Testis (tissue), 3 donors: Measurements from ENCODE around the gene CORO7. TPM values are rescaled to one million over a fixed set of nuclear protein-coding genes. Genes with fewer than 3 reads are reported as not detected.

ENCODE experiments used
- DNase-seq: peaks from one replicate; pipeline ENCODE4 v3.0.0-alpha.2; 2019
- H3K27ac ChIP-seq, 2 donors: fragments of 200-600 bp; sonication (generic); one replicate each; pipeline ENCODE4 v1.5.1; 2019
- H3K27me3 ChIP-seq: fragments of 200-600 bp; sonication (generic); one replicate; pipeline ENCODE4 v1.5.1; 2019
- H3K36me3 ChIP-seq: fragments of 200-600 bp; sonication (generic); one replicate; pipeline ENCODE4 v1.5.1; 2017; ENCODE audit warnings: low read depth; ENCODE audit errors: missing control alignments
- H3K4me1 ChIP-seq: fragments of 200-600 bp; sonication (generic); one replicate; pipeline ENCODE4 v1.5.1; 2019
- H3K4me3 ChIP-seq, 2 donors: fragments of 200-600 bp; sonication (generic); one replicate each; pipeline ENCODE4 v1.5.1; 2017 to 2019
- H3K9me3 ChIP-seq: fragments of 200-600 bp; sonication (generic); one replicate; pipeline ENCODE4 v1.5.1; 2017
- POLR2A ChIP-seq: fragments of 450-650 bp; IDR thresholded peaks from one replicate; pipeline ENCODE4 v1.6.1; 2017; ENCODE audit warnings: antibody characterized with exemption, mild to moderate bottlenecking, moderate library complexity
- WGBS, 2 donors: methylation state at CpG; one replicate each; pipeline ENCODE4 v1.1.5; 2018; 5-methylcytosine and 5-hydroxymethylcytosine counted together
- intact Hi-C: fragments of 100-400 bp; cut with DNase I; formaldehyde crosslinking; loops from one replicate; pipeline ENCODE4 v1.15.1; 2023; ENCODE audit warnings: low total_unique reads
- polyA plus RNA-seq: library from polyadenylated mRNA; stranded (reverse); fragments of 350-450 nt; fragmentation: Illumina TruSeq; extraction: RNeasy Lipid Tissue Mini Kit (QIAGEN cat#74804); gene quantifications from one replicate; pipeline ENCODE4 v1.2.3, GENCODE V29; 2014; ENCODE audit warnings: low read depth, low replicate concordance; ENCODE audit not compliant: insufficient read depth
- total RNA-seq, 2 donors: library from RNA; depleted of rRNA; stranded (reverse); fragments of >200 nt; gene quantifications; one replicate each; pipeline ENCODE4 v1.2.3, GENCODE V29; 2016
- TF ChIP-seq, protein P1 (sequence below), 3 experiments: fragments of 450-650 bp in 2 of 3; fragments of 200-600 bp in 1 of 3; sonication (generic) in 1 of 3; IDR thresholded peaks; one replicate each; pipeline ENCODE4 v1.5.1; 2016 to 2019; ENCODE audit warnings: antibody characterized with exemption in 3 of 3, mild to moderate bottlenecking in 2 of 3, moderate library complexity in 1 of 3

The CORO7 gene
- total and polyA plus RNA-seq, 3 donors from 2014 or later, result 71.5 to 147 (median 126) TPM

DNA sequence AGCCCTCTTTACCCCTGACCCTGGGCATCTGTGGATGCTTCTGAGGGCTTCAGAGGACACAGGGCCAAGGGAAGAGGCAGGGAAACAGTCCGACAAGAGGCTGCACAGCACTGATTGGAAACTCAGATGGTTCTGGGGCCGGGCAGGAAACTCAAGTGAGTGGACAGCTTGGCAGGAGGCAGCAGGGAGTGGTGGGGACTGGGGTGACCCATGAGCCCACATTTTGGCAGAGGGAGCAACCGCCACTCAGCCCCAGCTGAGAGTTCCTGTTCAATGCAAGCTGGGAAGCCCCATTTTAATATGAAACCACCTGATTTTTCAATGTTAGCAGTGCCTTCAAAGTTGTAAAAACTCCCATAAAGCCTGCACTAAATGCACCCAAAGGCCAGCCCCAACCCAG is 46.2 kb downstream of the CORO7 start:
- no peak for TF ChIP-seq POLR2A
- TF ChIP-seq, protein P1, sequence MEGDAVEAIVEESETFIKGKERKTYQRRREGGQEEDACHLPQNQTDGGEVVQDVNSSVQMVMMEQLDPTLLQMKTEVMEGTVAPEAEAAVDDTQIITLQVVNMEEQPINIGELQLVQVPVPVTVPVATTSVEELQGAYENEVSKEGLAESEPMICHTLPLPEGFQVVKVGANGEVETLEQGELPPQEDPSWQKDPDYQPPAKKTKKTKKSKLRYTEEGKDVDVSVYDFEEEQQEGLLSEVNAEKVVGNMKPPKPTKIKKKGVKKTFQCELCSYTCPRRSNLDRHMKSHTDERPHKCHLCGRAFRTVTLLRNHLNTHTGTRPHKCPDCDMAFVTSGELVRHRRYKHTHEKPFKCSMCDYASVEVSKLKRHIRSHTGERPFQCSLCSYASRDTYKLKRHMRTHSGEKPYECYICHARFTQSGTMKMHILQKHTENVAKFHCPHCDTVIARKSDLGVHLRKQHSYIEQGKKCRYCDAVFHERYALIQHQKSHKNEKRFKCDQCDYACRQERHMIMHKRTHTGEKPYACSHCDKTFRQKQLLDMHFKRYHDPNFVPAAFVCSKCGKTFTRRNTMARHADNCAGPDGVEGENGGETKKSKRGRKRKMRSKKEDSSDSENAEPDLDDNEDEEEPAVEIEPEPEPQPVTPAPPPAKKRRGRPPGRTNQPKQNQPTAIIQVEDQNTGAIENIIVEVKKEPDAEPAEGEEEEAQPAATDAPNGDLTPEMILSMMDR (IDR thresholded peaks at IDR 0.05), result no peak
- DNase-seq, result no peak
- H3K9me3 ChIP-seq, result no peaks in the 10 kb centered on the region
- no peak overlapping the region for H3K4me3 ChIP-seq
- intact Hi-C loops, result no loop called here
- peaks cover 30% of the 10 kb centered on the region for H3K4me1 ChIP-seq
- peak overlapping the region; percentile 41 to 86 for H3K27ac ChIP-seq
- H3K36me3 ChIP-seq, result no peaks in the 10 kb centered on the region
- H3K27me3 ChIP-seq, result no peaks in the 10 kb centered on the region
- WGBS, 2 donors, result 79 to 82% methylated on average over 3 of the region's 3 CpGs

DNA sequence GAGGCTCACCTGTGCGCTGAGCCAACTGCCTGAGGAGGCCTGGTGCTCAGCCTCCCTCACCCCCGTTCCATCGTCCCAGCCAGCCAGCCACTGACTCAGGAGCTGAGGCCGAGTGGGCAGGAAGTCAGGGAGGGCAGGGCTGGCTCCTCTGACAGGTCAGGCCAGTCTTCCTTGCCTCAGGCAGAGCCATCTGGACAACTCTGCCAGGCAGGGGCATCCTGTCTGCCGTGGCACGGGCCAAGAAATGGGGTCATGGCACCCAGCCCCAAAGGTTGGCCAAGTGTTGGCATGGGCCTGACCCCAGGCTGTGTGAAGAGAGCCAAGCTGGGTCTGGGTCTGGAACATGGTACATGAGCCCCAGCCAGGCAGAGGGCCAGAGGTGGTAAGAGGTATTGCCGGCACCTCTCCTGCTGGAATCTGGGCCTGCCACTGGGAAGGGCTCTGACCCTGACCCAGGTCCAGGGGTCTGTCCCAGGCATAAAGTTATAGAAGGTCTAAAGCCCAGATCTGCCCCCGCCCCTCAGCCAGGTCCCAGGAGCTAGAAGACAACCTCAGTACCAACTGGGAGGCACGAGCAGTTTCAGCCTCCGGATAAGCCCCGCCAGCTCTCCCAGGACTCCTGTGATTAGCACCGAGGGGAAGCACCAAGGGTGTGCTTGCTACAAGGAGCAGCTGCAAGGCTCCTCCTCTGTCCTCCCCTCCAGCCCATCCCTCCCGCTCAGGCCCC is 47.2 kb downstream of the CORO7 start:
- Histone ChIP-seq H3K27me3 (no peaks in the 10 kb centered on the region), H3K4me1 (peaks cover 20% of the 10 kb centered on the region), H3K27ac (no peak overlapping the region), H3K9me3 (no peaks in the 10 kb centered on the region), H3K36me3 (no peaks in the 10 kb centered on the region), H3K4me3 (no peak overlapping the region)
- no peak for TF ChIP-seq POLR2A
- TF ChIP-seq, protein P1 (IDR thresholded peaks at IDR 0.05), result no peak
- 82 to 85% methylated on average over 7 to 13 of the region's 13 CpGs for WGBS, 2 donors
- DNase-seq, result no peak
- intact Hi-C loops, result no loop called here

DNA sequence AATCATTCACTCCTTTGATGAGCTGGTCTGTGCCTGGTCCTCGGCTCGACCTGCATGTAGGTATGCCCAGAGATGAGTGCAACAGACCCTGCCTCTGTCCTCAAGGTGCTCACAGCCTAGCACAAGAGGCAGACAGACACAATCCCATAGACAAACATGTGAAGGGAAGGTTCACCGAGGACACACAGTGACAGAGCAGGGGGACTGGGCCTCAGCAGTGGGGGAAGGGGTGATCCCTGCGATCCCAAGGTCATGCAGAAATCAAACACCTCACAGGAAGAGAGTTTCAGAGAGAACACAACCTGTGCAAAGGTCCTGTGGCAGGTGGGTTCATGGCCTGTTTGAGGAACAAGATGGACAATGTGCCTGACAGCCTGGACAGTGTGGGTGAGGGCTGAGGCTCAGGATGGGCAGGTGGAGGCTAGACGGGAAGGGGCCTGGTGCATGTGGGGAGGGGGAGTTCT is 49.0 kb downstream of the CORO7 start:
- no peak overlapping the region for H3K27ac ChIP-seq
- no peak for DNase-seq
- 96 to 98% methylated on average over 5 of the region's 5 CpGs for WGBS, 2 donors
- H3K27me3 ChIP-seq, result no peaks in the 10 kb centered on the region
- peaks cover 11% of the 10 kb centered on the region for H3K4me1 ChIP-seq
- H3K4me3 ChIP-seq, result no peak overlapping the region
- TF ChIP-seq, protein P1 (IDR thresholded peaks at IDR 0.05), result no peak
- TF ChIP-seq POLR2A, result no peak
- H3K9me3 ChIP-seq, result no peaks in the 10 kb centered on the region
- intact Hi-C loops, result no loop called here
- H3K36me3 ChIP-seq, result no peaks in the 10 kb centered on the region

DNA sequence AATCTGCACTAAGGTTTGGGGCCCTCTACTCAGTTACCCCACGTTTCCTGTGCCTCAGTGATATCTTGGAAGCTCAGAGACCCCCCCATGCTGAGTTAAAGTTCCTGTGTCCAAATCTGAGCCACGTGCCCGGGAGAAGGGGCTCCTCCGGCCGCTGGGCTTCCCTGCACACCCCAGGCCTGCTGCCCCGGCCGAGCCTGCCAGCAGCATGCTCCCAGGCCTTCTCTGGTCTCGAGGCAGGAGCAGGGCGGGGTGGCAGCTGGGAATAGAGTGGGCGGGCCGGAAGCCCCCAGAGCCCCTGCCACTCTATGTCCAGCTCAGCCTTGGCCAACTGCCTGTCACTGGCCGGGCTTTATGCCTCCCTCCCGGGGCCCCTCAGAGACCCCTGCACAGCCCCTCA is 50.4 kb downstream of the CORO7 start:
- WGBS, 2 donors, result 95 to 97% methylated on average over 6 to 13 of the region's 13 CpGs
- intact Hi-C loops, result no loop called here
- Histone ChIP-seq H3K27me3 (no peaks in the 10 kb centered on the region), H3K9me3 (no peaks in the 10 kb centered on the region), H3K27ac (no peak overlapping the region), H3K4me1 (peaks cover 11% of the 10 kb centered on the region), H3K4me3 (no peak overlapping the region), H3K36me3 (no peaks in the 10 kb centered on the region)
- TF ChIP-seq, protein P1 (IDR thresholded peaks at IDR 0.05), result no peak
- no peak for TF ChIP-seq POLR2A
- DNase-seq, result no peak

DNA sequence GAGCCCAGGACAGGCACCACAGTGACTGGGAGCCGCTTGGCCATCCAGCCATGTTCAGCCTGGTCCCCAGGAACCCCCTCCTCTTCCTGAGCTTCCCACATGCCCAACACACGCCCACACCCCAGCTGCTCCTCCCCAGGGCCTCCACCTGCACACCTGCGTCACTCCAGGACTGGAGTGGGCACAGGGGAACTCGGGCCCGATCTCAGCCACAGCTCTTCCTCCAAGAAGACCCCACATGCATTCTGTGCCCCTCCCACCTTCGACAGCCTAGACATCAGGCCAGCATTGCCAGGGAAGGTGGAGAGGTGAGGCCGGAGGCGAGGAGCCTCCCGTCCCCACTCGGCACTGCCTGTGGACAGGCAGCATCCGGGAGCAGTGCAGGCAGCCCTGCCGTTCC is 50.8 kb downstream of the CORO7 start:
- H3K36me3 ChIP-seq, result no peaks in the 10 kb centered on the region
- no peaks in the 10 kb centered on the region for H3K27me3 ChIP-seq
- 93 to 100% methylated on average over 2 to 12 of the region's 12 CpGs for WGBS, 2 donors

More for the DNA sequence above, 50.8 kb downstream of the CORO7 start:
- DNase-seq, result no peak
- intact Hi-C loops, result no loop called here
- Histone ChIP-seq H3K9me3 (no peaks in the 10 kb centered on the region), H3K27ac (no peak overlapping the region), H3K4me1 (peaks cover 8% of the 10 kb centered on the region), H3K4me3 (no peak overlapping the region)
- TF ChIP-seq, protein P1 (IDR thresholded peaks at IDR 0.05), result no peak
- TF ChIP-seq POLR2A, result no peak
